Body of pancreas (tissue), 4 donors: Measurements from ENCODE around the gene PTPRZ1.

Source experiments
- POLR2A ChIP-seq, 3 donors: fragments of 450-650 bp; IDR thresholded peaks; one replicate each; pipeline ENCODE4 v1.6.1; 2016; ENCODE audit warnings: antibody characterized with exemption in 3 of 3, mild to moderate bottlenecking in 2 of 3
- TF ChIP-seq, protein P1 (sequence below), 7 experiments: fragments of 450-650 bp in 4 of 7; fragments of 200-600 bp in 3 of 7; sonication (generic) in 3 of 7; IDR thresholded peaks; one replicate each; pipeline ENCODE4 v1.5.1; 2016 to 2019; ENCODE audit warnings: antibody characterized with exemption in 7 of 7

DNA sequence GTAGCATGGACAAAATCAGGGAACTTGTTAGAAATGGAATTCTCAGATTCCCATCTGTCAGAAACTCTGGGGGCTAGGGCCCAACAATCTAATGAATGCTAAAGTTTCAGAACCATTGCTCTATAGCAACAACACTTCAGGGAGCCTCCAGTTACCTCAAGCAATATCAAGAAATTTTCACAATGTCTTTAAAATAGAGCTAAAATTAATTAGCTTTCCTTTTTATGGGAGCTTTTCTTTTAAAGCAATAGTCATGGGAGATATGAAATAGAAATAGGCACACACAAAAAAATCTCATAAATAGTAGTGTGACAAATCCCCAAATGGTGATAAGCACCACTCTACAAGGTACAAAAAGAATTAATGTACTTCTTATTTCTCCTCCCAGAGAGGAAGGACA, 190.2 kb downstream of the PTPRZ1 start:
- TF ChIP-seq, protein P1, sequence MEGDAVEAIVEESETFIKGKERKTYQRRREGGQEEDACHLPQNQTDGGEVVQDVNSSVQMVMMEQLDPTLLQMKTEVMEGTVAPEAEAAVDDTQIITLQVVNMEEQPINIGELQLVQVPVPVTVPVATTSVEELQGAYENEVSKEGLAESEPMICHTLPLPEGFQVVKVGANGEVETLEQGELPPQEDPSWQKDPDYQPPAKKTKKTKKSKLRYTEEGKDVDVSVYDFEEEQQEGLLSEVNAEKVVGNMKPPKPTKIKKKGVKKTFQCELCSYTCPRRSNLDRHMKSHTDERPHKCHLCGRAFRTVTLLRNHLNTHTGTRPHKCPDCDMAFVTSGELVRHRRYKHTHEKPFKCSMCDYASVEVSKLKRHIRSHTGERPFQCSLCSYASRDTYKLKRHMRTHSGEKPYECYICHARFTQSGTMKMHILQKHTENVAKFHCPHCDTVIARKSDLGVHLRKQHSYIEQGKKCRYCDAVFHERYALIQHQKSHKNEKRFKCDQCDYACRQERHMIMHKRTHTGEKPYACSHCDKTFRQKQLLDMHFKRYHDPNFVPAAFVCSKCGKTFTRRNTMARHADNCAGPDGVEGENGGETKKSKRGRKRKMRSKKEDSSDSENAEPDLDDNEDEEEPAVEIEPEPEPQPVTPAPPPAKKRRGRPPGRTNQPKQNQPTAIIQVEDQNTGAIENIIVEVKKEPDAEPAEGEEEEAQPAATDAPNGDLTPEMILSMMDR (IDR thresholded peaks at IDR 0.05) = no peak
- no peak for TF ChIP-seq POLR2A (IDR thresholded peaks at IDR 0.05)
